Colon (tissue), 2 donors: ENCODE results near the gene OR2T27.
"Not testable (repeated sequence)": the region's sequence is repeated elsewhere in the genome, so short reads cannot be mapped to it uniquely, and the experiment has no call there.

Source experiments
- FAIRE-seq: peaks from 2 replicates; lab custom pipeline; 2012; peaks lifted over from hg19 to GRCh38; lab: Jason Lieb, UNC
- donor health status: control.
- donor health status: control.

OR2T27 gene

GRCh38 chr1:248640906-248641305, 14.4 kb downstream of the OR2T27 start:
- not testable (repeated sequence) for FAIRE-seq

GRCh38 chr1:248639652-248640051, 15.7 kb downstream of the OR2T27 start:
- FAIRE-seq = not testable (repeated sequence)

- FAIRE-seq = not testable (repeated sequence)
Observed at GRCh38 chr1:248636612-248637011, 18.7 kb downstream of the OR2T27 start.

- not testable (repeated sequence) for FAIRE-seq
Observed at GRCh38 chr1:248634991-248635390, 20.3 kb downstream of the OR2T27 start, which contains the start of gene OR2T11. Gene OR2T11, minus strand, starts transcription at chr1:248635091. Its CDS starts 7,963 bp downstream, at chr1:248627128.

GRCh38 chr1:248631354-248632008, 23.8 kb downstream of the OR2T27 start:
- no peak for FAIRE-seq

- no peak for FAIRE-seq
Observed at GRCh38 chr1:248630551-248630950, 24.8 kb downstream of the OR2T27 start.

- FAIRE-seq = no peak
Observed at GRCh38 chr1:248627971-248628844, 27.1 kb downstream of the OR2T27 start.

- no peak for FAIRE-seq
Observed at GRCh38 chr1:248625971-248626370, 29.4 kb downstream of the OR2T27 start.

- FAIRE-seq = no peak
Observed at GRCh38 chr1:248625166-248625565, 30.2 kb downstream of the OR2T27 start.

GRCh38 chr1:248622570-248623001, 32.7 kb downstream of the OR2T27 start:
- no peak for FAIRE-seq

- no peak for FAIRE-seq
Observed at GRCh38 chr1:248621770-248622169, 33.6 kb downstream of the OR2T27 start.

- no peak for FAIRE-seq
Observed at GRCh38 chr1:248618878-248619277, 36.5 kb downstream of the OR2T27 start.

GRCh38 chr1:248618119-248618518, 37.2 kb downstream of the OR2T27 start:
- FAIRE-seq = no peak

- no peak for FAIRE-seq
Observed at GRCh38 chr1:248613742-248614141, 41.6 kb downstream of the OR2T27 start.

GRCh38 chr1:248611883-248612414, 43.4 kb downstream of the OR2T27 start:
- FAIRE-seq = no peak

- no peak for FAIRE-seq
Observed at GRCh38 chr1:248610301-248610700, 45.0 kb downstream of the OR2T27 start.
